ENCODE data around the gene PRMT5.

The PRMT5 gene

DNA sequence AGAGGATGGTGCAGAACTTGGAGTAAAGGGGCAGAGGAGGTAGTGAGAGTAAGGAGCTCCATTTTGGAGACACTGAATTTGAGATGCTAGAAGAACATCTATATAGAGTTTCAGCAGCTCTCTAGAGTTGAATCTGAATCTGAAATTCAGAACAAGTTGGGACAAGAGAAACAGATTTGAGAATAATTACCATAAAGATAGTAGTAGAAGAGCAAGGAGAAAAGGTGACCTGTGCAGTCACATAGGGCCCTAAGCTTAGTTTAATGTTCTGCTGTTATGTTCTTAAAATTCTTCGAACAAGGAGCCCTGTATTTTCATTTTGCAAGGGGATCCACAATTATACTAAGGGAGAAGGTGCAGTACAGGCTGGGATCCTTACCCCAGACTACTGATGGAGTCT lies 38.8 kb downstream of the PRMT5 start:
- DNase-seq (ENCODE audit: low read depth in 2 of 2): no peak
- TF ChIP-seq, protein P1, sequence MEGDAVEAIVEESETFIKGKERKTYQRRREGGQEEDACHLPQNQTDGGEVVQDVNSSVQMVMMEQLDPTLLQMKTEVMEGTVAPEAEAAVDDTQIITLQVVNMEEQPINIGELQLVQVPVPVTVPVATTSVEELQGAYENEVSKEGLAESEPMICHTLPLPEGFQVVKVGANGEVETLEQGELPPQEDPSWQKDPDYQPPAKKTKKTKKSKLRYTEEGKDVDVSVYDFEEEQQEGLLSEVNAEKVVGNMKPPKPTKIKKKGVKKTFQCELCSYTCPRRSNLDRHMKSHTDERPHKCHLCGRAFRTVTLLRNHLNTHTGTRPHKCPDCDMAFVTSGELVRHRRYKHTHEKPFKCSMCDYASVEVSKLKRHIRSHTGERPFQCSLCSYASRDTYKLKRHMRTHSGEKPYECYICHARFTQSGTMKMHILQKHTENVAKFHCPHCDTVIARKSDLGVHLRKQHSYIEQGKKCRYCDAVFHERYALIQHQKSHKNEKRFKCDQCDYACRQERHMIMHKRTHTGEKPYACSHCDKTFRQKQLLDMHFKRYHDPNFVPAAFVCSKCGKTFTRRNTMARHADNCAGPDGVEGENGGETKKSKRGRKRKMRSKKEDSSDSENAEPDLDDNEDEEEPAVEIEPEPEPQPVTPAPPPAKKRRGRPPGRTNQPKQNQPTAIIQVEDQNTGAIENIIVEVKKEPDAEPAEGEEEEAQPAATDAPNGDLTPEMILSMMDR (IDR thresholded peaks at IDR 0.05; ENCODE audit: low read depth, low read length): no peak
- H3K4me3 ChIP-seq (replicated peaks in 1 of 2; ENCODE audit: low read depth in 2 of 2, low read length in 2 of 2): no peak overlapping the region

DNA sequence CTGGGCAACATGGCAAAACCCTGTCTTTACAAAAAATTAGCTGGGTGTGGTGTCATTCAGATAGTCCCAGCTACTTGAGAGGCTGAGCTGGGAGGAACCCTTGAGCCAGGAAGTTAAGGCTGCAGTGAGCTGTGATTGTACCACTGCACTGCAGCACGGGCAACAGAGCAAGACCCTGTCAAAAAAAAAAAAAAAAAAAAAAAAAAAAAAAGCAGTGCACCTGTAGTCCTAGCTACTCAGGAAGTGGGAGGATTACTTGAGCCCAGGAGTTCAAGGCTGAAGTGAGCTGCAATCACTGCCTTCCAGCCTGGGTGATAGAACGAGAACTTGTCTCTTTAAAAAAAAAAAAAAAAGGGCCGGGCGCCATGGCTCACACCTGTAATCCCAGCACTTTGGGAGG lies 40.5 kb downstream of the PRMT5 start:
- H3K4me3 ChIP-seq (replicated peaks in 1 of 2; ENCODE audit: low read depth in 2 of 2, low read length in 2 of 2): no peak overlapping the region
- TF ChIP-seq, protein P1 (IDR thresholded peaks at IDR 0.05; ENCODE audit: low read depth, low read length): no peak
- DNase-seq (ENCODE audit: low read depth in 2 of 2): no peak

DNA sequence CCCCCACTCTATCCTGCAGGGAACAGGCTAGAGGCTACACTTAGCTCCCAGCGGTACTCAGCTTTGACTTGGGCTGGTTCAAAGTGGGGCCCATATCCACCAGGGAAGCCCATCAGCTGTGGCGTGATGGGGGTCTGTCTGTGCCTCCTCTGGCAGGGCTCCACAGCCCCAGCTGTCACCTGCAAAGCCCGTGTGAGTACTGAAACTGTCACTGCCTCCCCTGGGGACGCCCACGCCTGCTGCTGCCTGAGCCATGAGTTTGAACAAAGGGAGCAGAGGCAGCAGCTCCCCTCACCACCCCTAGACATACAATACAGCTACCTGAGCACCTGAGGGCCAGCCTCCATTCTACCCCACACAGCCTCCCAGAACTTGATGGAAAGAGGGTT lies 41.2 kb downstream of the PRMT5 start:
- peak overlapping the region; percentile 56 to 63 for H3K4me3 ChIP-seq (replicated peaks in 1 of 2; ENCODE audit: low read depth in 2 of 2, low read length in 2 of 2)
- TF ChIP-seq, protein P1 (IDR thresholded peaks at IDR 0.05; ENCODE audit: low read depth, low read length): no peak
- no peak for DNase-seq (ENCODE audit: low read depth in 2 of 2)

DNA sequence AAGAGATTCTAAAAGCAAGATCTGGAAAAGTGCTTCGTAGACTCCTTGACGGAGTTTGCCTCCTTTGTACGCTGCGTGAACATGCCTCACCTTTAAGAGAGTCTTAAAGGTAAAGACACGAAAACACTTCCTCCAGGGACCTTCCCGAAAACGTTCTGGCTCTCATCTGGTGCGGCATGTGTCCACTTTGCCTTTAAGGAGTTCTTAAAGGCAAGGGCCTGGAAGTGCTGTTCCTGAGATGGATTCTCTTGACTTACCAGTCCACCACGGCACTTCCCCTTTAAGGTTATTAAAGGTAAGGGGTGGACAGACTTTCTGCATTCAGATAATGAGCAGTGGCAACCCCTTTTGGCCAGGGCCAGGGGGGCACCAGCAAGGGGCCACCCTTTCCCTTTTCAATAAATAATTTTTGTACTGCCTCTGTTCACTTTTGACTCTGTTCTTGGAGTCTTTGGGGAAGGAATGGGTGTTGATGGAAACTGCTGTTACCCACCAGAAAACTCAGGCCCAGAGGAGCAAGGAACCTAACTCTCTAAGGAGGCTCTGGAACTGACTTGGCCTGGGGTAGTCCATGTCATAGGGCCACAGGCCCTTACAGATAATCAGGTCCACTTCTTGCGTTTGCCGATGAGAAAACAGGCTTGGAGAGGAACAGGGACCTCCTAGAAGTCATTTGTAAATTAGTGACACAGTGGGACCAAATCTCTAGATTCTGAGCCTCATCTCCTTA lies 41.8 kb downstream of the PRMT5 start:
- DNase-seq (ENCODE audit: low read depth in 2 of 2): peak; percentile 83 to 88
- H3K4me3 ChIP-seq (replicated peaks in 1 of 2; ENCODE audit: low read depth in 2 of 2, low read length in 2 of 2): peak overlapping the region; percentile 56 to 63
- TF ChIP-seq, protein P1 (IDR thresholded peaks at IDR 0.05; ENCODE audit: low read depth, low read length): no peak

DNA sequence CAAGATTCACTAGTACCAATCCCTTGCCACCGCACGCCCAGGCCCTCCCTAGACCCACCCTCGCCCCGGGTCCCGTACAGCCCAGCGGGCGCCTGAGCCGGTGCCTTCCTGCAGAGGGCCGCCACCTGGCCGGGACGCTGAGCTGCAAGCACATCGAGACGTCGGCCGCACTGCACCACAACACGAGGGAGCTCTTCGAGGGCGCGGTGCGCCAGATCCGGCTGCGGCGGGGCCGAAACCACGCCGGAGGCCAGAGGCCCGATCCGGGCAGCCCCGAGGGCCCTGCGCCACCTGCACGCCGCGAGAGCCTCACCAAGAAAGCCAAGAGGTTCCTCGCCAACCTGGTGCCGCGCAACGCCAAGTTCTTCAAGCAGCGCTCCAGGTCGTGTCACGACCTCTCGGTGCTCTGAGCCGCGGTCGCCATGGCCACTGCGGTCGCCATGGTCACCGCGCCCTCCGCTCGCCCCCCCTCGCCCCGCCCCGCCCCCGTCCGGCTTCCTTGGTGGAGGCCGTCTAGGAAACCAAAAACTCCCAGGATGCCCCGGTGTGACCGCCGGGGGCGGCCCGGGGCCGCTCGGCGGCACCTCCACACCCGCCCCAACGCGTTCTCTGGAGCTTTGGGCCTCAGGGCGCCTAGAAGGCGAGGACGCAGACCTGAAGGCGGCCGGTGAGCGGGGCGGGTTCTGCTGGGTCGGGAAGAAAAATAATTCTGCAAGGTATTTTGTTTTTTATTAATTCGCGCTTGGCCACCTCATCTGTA lies 42.5 kb downstream of the PRMT5 start:
- DNase-seq (ENCODE audit: low read depth in 2 of 2): peak; percentile 64 to 65
- peak overlapping the region; percentile 56 to 63 for H3K4me3 ChIP-seq (replicated peaks in 1 of 2; ENCODE audit: low read depth in 2 of 2, low read length in 2 of 2)
- TF ChIP-seq, protein P1 (IDR thresholded peaks at IDR 0.05; ENCODE audit: low read depth, low read length): no peak

DNA sequence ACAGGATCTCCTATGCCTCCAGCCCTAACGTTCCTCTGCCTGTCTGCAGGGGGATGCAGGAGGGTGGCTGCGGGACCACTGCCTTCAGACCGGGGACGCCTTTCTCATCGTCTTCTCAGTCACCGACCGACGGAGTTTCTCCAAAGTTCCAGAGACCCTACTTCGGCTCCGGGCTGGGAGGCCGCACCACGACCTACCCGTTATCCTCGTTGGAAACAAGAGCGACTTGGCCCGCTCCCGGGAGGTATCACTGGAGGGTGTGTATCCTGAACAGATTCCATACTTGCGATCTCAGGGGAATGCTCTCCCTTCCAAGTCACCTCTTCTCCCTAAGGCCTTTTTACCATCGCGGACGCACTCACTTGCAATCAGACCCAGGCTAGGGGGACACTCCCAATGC lies 43.2 kb downstream of the PRMT5 start:
- TF ChIP-seq, protein P1 (IDR thresholded peaks at IDR 0.05; ENCODE audit: low read depth, low read length): no peak
- DNase-seq (ENCODE audit: low read depth in 2 of 2): no peak
- H3K4me3 ChIP-seq (replicated peaks in 1 of 2; ENCODE audit: low read depth in 2 of 2, low read length in 2 of 2): peak overlapping the region in 1 of 2 donors; percentile 56

Measured in cardiac fibroblast (primary cell).